Kidney (tissue), 14 donors: Measurements from ENCODE around the gene ABCG8. TPM values are rescaled to one million over a fixed set of nuclear protein-coding genes. Genes with fewer than 3 reads are reported as not detected.

ENCODE experiments used
- DNase-seq, 5 donors: peaks; one replicate each; pipeline ENCODE4 v3.0.0-alpha.2; 2013 to 2020
- FAIRE-seq: peaks from 2 replicates; lab custom pipeline; 2012; peaks lifted over from hg19 to GRCh38; lab: Jason Lieb, UNC
- H3K27ac ChIP-seq, 2 donors: one replicate each; pipeline ENCODE4 v1.7.0; 2013; ENCODE audit warnings: low read depth in 2 of 2, low read length in 2 of 2, inconsistent platforms in 1 of 2
- H3K27me3 ChIP-seq: one replicate; pipeline ENCODE4 v1.7.1; 2013; ENCODE audit warnings: low read length, inconsistent platforms; ENCODE audit not compliant: control insufficient read depth, insufficient read depth
- H3K36me3 ChIP-seq, 3 donors: one replicate each; pipeline versions ENCODE4 v1.7.0 to v1.7.1; 2013; ENCODE audit warnings: low read length in 3 of 3, control low read depth in 1 of 3, inconsistent platforms in 1 of 3; ENCODE audit not compliant: insufficient read depth in 3 of 3, control insufficient read depth in 2 of 3
- H3K4me1 ChIP-seq, 3 donors: one replicate each; pipeline versions ENCODE4 v1.7.0 to v1.7.1; 2013; ENCODE audit warnings: low read length in 3 of 3, inconsistent platforms in 1 of 3, low read depth in 1 of 3; ENCODE audit not compliant: control insufficient read depth in 2 of 3, insufficient read depth in 2 of 3
- H3K4me3 ChIP-seq, 3 donors: one replicate each; pipeline versions ENCODE4 v1.7.0 to v1.8.1; 2013; ENCODE audit warnings: low read length in 3 of 3, control low read depth in 1 of 3, inconsistent platforms in 1 of 3
- H3K9ac ChIP-seq, 3 donors: one replicate each; pipeline versions ENCODE4 v1.7.0 to v1.7.1; 2013; ENCODE audit warnings: low read length in 3 of 3, control low read depth in 1 of 3, inconsistent platforms in 1 of 3
- H3K9me3 ChIP-seq, 3 donors: one replicate each; pipeline versions ENCODE4 v1.7.0 to v1.7.1; 2013; ENCODE audit warnings: low read length in 3 of 3, control low read depth in 1 of 3, inconsistent platforms in 1 of 3; ENCODE audit not compliant: control insufficient read depth in 2 of 3, insufficient read depth in 1 of 3
- CTCF ChIP-seq: IDR thresholded peaks from 3 replicates; pipeline ENCODE4 v1.5.1; 2012; ENCODE audit warnings: mild to moderate bottlenecking, moderate library complexity, borderline replicate concordance; ENCODE audit not compliant: insufficient read depth; ENCODE audit errors: extremely low read depth
- intact Hi-C: fragments of 100-400 bp; cut with DNase I; formaldehyde crosslinking; loops from one replicate; pipeline ENCODE4 v1.11.1; 2022
- polyA plus RNA-seq: library from polyadenylated mRNA; stranded (reverse); fragments of 350-450 nt; fragmentation: Illumina TruSeq; extraction: RNeasy Lipid Tissue Mini Kit (QIAGEN cat#74804); gene quantifications from one replicate; pipeline ENCODE4 v1.2.3, GENCODE V29; 2014; ENCODE audit warnings: low read depth, low replicate concordance; ENCODE audit not compliant: insufficient read depth
- total RNA-seq: library from RNA; stranded (reverse); fragmentation: NEBNext Ultra II Directional; extraction: Animal tissue kit (Norgen Biotek cat#: 25700); gene quantifications from one replicate; pipeline ENCODE4 v1.2.1, GENCODE V29; 2021
- donor health status: control.
- donor health status: control.
- donor health status: control.
- donor health status: control.
- donor health status: control.
- donor health status: DM: yes; HTN: yes; CAD: no.
- donor health status: Normal renal cell carcinoma (clear cell type).

Gene ABCG8
- total and polyA plus RNA-seq, 2 donors from 2014 or later = 0.09 to 0.13 TPM

- H3K36me3 ChIP-seq = no peaks in the 10 kb centered on the region
- H3K4me1 ChIP-seq = no peaks in the 10 kb centered on the region
- DNase-seq = no peak
- H3K4me3 ChIP-seq = no peak overlapping the region
- H3K9ac ChIP-seq = no peak overlapping the region
- TF ChIP-seq CTCF = no peak
- no peaks in the 10 kb centered on the region for H3K27me3 ChIP-seq
- H3K9me3 ChIP-seq = no peaks in the 10 kb centered on the region
- intact Hi-C loops = no loop called here
- no peak overlapping the region for H3K27ac ChIP-seq
- no peak for FAIRE-seq
Measured at GRCh38 chr2:43825841-43826240, 12.9 kb upstream of the ABCG8 start.

DNA sequence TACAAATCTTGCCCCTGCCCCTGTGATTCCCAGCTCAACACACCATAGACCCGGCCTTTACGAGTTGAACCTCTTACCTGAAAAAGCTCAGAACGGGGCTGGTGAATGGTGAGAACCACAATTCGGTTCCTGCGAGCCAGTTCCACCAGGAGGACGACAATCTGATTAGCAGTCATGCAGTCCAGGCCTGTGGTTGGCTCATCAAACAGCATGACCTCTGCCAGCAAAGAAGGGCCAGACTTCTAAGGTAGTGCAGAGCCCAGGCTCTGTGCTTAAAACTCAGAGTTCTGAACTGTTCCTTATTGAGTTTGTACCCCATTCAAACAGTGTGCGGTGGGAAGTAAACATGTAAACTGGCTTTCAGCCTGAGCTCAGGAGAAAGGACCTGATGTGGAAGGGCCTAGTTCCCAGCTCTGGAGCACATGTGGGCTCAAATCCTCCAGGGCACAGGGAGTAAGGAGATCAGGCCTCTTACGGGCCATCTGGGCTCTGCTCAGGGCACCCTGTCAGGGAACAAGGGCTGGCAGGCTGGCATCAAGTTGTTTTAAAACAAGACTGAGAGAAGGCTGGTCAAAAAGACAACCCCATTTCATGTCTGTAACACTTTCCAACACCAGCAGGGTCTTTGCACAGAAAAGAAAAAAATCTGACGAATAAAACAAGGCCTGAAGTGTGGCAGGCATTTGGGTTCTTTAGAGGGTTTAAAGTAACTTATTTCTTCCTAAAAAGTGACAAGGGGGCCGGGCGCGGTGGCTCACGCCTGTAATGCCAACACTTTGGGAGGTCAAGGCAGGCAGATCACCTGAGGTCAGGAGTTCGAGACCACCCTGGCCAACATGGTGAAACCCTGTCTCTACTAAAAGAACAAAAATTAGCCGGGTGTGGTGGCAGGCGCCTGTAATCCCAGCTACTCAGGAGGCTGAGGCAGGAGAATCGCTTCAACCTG is 12.2 kb upstream of the ABCG8 start:
- no peaks in the 10 kb centered on the region for H3K9me3 ChIP-seq
- DNase-seq (no peak), FAIRE-seq (no peak)
- no peaks in the 10 kb centered on the region for H3K36me3 ChIP-seq
- intact Hi-C loops = no loop called here
- H3K4me3 ChIP-seq = no peak overlapping the region
- H3K4me1 ChIP-seq = no peaks in the 10 kb centered on the region
- H3K27ac ChIP-seq = no peak overlapping the region
- no peak for TF ChIP-seq CTCF
- no peaks in the 10 kb centered on the region for H3K27me3 ChIP-seq
- no peak overlapping the region for H3K9ac ChIP-seq

DNA sequence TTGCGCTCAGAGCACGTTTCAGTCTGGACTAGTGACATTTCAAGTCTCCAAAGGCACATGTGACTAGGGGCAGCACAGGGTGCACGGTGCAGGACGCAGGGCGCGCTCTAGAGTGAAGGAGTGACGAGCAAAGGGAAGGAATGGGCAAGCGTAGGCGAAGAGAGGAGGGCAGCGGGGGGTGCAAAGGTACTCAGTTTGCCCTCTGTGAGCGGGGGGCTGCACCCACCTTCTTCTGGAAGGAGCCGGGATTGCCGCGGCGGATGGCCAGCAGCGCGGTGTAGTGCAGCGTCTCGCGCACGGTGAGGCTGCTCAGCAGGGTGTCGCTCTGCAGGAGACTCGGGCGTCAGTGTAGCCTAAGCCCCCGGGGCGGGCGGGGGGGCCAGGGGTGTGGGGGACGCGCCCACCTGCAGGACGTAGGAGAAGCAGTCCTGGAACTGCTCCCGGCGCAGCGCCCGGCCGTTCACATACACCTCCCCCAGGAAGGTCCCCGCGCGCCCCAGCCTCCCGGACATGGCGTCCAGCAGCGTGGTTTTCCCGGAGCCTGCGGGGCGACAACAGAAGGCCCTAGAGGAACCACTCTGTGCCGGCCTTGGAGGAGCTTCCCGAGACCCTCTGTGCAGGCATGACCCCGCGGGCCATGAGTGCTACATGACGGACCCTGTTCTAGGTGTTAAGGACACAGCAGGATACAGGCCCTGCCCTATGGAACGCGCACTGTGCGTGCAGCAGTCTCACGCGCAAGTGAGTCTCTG is 7.1 kb upstream of the ABCG8 start:
- no peaks in the 10 kb centered on the region for H3K9me3 ChIP-seq
- DNase-seq (peak in 4 of 5 donors; percentile 45 to 71 (median 62)), FAIRE-seq (no peak)
- no peak overlapping the region for H3K9ac ChIP-seq
- peaks cover 0 to 2% (median 0%) of the 10 kb centered on the region in 3 donors for H3K4me1 ChIP-seq
- intact Hi-C loops = no loop called here
- H3K4me3 ChIP-seq = peak overlapping the region; percentile 37 to 48 (median 38)
- no peaks in the 10 kb centered on the region for H3K36me3 ChIP-seq
- no peaks in the 10 kb centered on the region for H3K27me3 ChIP-seq
- no peak overlapping the region for H3K27ac ChIP-seq
- TF ChIP-seq CTCF = no peak
